Rectal smooth muscle tissue (tissue), 1 donor: Measurements from ENCODE around the gene DKK2.
"Not testable (repeated sequence)": the region's sequence is repeated elsewhere in the genome, so short reads cannot be mapped to it uniquely, and the experiment has no call there.

ENCODE experiments used
- H3K27ac ChIP-seq: one replicate; pipeline ENCODE4 v1.7.0; 2013; ENCODE audit warnings: low read depth, low read length, inconsistent platforms
- H3K27me3 ChIP-seq: one replicate; pipeline ENCODE4 v1.7.0; 2013; ENCODE audit warnings: low read length; ENCODE audit not compliant: control insufficient read depth, insufficient read depth
- H3K36me3 ChIP-seq: one replicate; pipeline ENCODE4 v1.7.0; 2013; ENCODE audit warnings: low read length; ENCODE audit not compliant: control insufficient read depth, insufficient read depth
- H3K4me1 ChIP-seq: one replicate; pipeline ENCODE4 v1.7.0; 2013; ENCODE audit warnings: low read length; ENCODE audit not compliant: control insufficient read depth, insufficient read depth
- H3K4me3 ChIP-seq: one replicate; pipeline ENCODE4 v1.7.0; 2013; ENCODE audit warnings: low read length
- H3K9ac ChIP-seq: one replicate; pipeline ENCODE4 v1.7.0; 2013; ENCODE audit warnings: low read length

DKK2 gene

DNA sequence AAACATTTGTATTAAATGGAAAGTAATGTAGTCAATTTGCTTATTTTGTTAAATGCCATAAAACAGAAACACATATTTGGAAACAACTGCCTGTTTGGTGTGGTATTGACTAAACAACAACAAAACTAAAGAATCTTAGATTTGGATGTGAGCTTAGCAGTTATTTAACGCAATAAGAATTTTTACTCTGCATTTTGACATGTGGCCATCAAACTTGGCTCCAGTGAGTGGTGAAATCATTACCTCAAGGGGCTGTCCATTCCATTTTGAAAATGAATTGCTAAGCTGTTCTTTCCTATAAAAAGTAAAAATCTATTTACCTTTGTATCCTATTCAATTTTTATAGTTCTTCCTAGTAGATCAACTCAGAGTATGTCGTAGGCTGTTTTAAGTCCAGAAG is 84.2 kb downstream of the DKK2 start:
- Histone ChIP-seq H3K4me1 (no peaks in the 10 kb centered on the region), H3K4me3 (no peak overlapping the region), H3K27me3 (no peaks in the 10 kb centered on the region), H3K36me3 (no peaks in the 10 kb centered on the region), H3K9ac (no peak overlapping the region), H3K27ac (no peak overlapping the region)

DNA sequence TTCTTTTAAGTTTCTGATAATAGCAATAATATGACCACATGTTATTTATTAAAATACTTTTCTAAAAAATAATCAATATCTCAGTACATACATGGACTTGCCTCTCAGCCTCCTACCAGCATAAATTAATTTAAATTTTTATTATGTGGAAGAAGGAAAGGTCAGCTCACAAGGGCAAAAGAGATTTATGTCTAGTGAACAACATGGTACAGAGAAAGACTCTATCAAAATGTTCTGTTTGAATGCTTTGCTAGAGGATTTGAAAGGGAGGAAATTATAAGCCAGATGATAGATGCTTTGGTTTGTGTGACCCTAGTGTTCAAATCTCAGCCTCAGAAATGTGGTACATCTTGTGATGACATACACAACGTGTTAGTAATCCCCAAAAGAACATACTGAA is 94.3 kb downstream of the DKK2 start:
- H3K4me3 ChIP-seq: no peak overlapping the region
- no peaks in the 10 kb centered on the region for H3K36me3 ChIP-seq
- no peaks in the 10 kb centered on the region for H3K4me1 ChIP-seq
- H3K27ac ChIP-seq: no peak overlapping the region
- no peaks in the 10 kb centered on the region for H3K27me3 ChIP-seq
- no peak overlapping the region for H3K9ac ChIP-seq

DNA sequence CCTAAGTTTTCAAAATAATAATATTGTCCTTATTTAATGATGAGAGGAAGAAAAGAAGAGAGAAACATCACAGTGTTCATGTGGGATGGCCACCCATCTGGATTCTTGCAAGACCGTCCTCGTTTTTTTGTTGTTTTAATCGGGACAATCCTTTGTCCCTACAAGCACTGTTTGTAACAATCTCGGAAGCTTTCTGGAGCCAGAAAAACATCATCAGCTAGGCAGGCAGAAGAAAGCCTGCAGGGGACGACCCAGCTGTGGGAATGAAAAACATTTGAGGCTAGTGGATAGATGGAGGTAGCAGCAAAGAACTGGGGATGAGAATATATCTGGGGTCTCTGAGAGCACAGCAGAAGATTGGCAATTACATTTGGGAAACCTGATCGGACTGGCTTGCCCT is 105.6 kb downstream of the DKK2 start:
- Histone ChIP-seq H3K27ac (no peak overlapping the region), H3K36me3 (no peaks in the 10 kb centered on the region), H3K9ac (no peak overlapping the region)

DNA sequence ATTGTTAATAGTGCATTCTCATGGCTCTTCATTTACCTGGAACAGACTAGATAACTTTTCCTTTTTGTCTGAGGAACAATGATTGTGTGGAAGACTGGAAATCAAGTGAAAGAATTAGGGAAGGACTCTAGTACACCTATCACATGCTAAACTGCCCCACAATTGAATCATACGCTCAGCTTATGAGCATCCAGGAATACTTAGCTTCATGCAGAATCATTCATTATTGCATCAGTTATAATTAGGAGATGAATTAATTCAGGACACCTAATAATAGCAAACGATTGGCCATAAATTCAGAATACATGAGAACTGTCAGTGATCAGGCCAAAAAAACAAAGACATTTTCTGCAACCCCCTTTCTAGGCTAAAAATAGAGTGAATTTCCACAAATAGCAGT is 106.9 kb downstream of the DKK2 start:
- H3K4me3 ChIP-seq: no peak overlapping the region
- H3K27me3 ChIP-seq: no peaks in the 10 kb centered on the region
- H3K4me1 ChIP-seq: no peaks in the 10 kb centered on the region
- no peak overlapping the region for H3K9ac ChIP-seq
- H3K27ac ChIP-seq: no peak overlapping the region
- H3K36me3 ChIP-seq: no peaks in the 10 kb centered on the region

More for the DNA sequence above, 105.6 kb downstream of the DKK2 start:
- Histone ChIP-seq H3K27me3 (no peaks in the 10 kb centered on the region), H3K4me1 (no peaks in the 10 kb centered on the region), H3K4me3 (no peak overlapping the region)

DNA sequence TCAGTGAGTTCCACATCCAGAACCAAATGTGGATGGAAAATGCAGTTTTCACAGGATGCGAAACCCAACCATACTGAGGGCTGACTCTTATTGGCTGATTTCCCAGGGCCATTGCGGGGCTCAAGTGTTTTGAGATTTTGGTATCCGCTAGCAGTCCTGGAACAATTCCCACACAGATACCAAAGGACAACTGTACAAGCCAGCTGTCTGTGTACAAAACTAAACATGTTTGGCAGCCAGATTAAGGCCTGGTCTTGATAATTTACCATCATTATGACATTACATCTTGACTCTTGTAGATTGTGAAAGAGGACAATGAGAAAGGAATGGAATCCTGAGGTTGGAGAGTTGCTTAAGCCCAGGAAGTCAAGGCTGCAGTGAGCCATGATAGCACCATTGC is 121.9 kb downstream of the DKK2 start:
- Histone ChIP-seq H3K9ac (no peak overlapping the region), H3K27me3 (no peaks in the 10 kb centered on the region), H3K4me3 (no peak overlapping the region), H3K36me3 (no peaks in the 10 kb centered on the region), H3K27ac (no peak overlapping the region), H3K4me1 (no peaks in the 10 kb centered on the region)

DNA sequence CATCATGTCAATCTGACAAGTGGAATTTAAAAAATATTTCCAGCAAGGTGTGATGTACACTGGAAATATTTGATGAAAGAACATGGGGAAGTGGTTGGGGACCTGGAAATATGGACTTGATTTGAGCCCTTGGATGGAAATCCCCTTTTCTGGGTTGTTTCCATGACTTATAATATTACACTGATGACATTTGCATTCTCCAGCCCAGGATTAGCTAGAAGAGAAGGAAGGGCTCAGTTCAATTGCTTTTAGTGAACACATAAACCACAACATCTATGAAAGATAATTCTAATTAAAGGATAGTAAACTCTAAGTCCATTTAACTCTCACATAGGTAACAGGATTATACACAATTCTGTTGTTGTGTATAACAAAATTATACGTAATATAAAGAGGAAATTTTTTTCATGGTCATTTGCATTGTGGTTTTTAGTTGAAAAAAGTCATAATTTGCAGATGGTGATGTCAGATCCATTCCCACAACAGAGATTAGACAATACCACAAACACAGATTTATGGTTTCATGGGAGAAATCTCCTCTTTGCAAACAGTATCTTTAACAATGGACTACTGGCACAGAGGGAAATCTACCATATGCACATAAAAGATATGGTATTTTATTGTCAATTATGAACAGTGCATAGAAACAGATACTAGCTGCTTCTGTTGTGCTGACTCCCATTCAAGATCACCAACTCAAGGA is 126.5 kb downstream of the DKK2 start:
- Histone ChIP-seq H3K27me3 (no peaks in the 10 kb centered on the region), H3K9ac (no peak overlapping the region), H3K4me1 (no peaks in the 10 kb centered on the region), H3K36me3 (no peaks in the 10 kb centered on the region), H3K27ac (no peak overlapping the region), H3K4me3 (no peak overlapping the region)

DNA sequence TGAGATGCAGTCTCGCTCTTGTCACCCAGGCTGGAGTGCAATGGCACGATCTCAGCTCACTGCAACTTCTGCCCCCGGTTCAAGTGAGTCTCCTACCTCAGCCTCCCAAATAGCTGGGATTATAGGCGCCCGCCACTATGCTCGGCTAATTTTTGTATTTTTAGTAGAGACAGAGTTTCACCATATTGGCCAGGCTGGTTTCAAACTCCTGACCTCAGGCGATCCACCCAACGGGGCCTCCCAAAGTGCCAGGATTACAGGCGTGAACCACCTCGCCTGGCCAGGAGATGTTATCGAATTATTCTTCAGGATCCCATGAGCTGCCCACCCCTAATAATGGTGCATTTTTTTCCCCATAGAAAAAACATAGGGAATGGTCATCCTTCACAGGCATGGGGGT is 128.1 kb downstream of the DKK2 start:
- not testable (repeated sequence) for H3K27ac ChIP-seq, H3K36me3 ChIP-seq, H3K4me3 ChIP-seq, H3K9ac ChIP-seq, H3K4me1 ChIP-seq, H3K27me3 ChIP-seq

DNA sequence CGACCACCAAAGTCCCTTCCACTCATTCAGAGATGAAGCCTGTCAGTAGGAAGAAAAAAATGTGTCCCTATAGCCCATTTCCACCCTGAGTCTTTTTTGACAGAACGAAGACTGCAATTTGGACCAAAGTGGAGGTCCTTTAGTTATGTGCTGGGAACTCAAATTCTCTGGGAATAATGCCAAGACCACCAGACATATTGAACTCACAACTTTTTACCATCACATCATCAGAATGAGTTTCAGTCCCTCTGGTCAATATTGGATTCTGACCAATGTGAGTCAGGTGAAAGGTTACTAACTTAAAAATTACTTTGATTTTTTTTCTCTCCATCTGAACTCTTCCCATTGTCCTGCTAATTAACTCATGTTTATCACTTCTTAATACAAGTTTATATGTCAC is 128.9 kb downstream of the DKK2 start:
- H3K4me3 ChIP-seq: no peak overlapping the region
- no peaks in the 10 kb centered on the region for H3K4me1 ChIP-seq
- no peak overlapping the region for H3K9ac ChIP-seq
- H3K27me3 ChIP-seq: no peaks in the 10 kb centered on the region
- no peak overlapping the region for H3K27ac ChIP-seq
- H3K36me3 ChIP-seq: no peaks in the 10 kb centered on the region

DNA sequence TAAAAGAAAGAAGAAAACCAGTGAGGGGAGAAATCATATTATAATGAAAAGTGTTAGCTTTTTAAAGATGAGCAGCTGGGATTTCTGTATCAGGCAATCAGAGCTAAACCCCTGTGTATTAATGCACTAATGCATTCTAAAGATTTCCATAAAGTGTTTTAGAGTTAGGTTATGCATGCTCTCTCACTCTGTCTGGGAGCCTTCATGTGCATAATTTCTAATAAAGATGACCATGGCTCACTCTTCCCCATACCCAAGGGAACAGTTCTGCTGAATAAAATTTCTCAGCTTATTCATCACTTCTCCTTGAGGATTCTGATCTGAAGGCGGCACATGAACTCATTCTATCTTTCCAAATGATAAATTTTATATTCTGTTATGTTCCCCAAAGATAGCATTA is 129.4 kb downstream of the DKK2 start:
- no peak overlapping the region for H3K4me3 ChIP-seq
- H3K9ac ChIP-seq: no peak overlapping the region
- H3K36me3 ChIP-seq: no peaks in the 10 kb centered on the region
- H3K27me3 ChIP-seq: no peaks in the 10 kb centered on the region
- no peaks in the 10 kb centered on the region for H3K4me1 ChIP-seq
- H3K27ac ChIP-seq: no peak overlapping the region

DNA sequence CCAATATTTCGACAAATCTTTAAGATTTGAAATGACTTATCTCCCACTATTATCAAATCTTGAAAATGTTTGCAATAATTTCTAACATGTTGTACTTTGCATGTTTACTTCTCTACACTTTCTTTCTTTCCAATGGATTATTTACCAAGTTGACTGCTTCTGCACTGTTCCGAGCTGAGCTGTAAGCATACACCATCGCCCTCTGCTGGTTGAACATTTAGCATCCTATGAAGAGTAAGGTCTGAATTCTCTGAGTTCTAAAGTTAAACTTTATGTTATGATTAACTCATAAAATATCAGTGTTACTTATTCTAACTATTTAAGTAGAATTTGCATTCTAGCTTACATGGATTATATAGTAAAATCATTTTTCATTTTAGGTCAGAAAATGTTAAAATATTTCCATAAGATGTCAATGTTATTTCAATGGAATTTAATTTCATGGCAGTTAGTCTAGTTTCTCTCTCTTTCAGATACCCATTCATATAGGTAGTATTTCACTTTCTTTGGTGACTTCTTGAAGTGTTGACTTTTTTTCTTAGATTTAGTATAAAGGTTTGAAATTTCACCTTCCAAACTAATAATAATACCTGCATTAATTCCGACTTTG is 137.4 kb downstream of the DKK2 start:
- H3K36me3 ChIP-seq: no peaks in the 10 kb centered on the region
- no peak overlapping the region for H3K9ac ChIP-seq
- H3K4me3 ChIP-seq: no peak overlapping the region
- no peaks in the 10 kb centered on the region for H3K27me3 ChIP-seq
- no peak overlapping the region for H3K27ac ChIP-seq
- H3K4me1 ChIP-seq: no peaks in the 10 kb centered on the region

DNA sequence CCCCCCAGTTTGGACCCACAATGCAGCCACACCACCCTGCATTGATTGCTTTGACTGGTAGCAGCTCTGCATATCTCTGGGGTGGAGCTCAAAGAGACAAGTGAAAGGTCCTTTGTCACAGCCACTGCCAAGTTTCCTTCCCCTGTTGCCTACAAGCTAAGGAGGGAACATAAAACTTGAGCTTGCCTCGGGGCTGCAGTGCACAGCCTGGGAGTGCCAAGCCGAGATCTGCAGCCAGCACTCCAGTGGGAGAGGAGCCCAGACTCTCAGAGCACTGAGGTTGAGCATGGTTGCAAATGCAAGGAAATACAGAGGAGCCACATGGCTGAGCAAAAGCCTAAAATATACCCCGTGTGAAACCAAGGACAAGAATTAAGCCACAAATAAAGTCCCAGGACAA is 142.2 kb downstream of the DKK2 start:
- Histone ChIP-seq H3K9ac (no peak overlapping the region), H3K27me3 (no peaks in the 10 kb centered on the region), H3K27ac (no peak overlapping the region), H3K4me3 (no peak overlapping the region), H3K36me3 (no peaks in the 10 kb centered on the region), H3K4me1 (no peaks in the 10 kb centered on the region)

DNA sequence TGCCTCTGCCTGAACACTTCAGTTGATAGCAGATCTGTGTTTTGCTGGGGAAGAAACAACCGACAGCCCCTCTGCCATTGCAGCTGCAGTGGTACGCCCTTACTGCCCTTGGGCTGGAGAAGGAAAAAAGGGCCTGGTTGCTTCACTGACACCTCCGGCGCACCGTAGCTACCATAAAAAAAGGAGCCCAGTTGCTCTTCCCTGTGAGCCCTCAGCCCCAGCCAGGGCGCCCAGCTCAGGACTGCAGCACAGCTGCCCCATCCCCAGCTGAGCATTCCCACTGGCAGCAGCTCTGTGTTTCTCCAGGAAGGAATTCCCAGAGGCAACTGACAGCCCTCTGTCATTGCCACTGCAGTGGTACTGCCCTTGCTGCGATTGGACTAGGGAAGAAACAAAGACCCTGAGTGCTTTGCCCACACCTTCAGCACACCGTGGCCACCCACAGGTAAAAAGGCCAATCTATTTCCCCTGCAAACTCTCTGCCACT is 142.7 kb downstream of the DKK2 start:
- Histone ChIP-seq H3K27me3 (no peaks in the 10 kb centered on the region), H3K9ac (no peak overlapping the region), H3K4me3 (no peak overlapping the region), H3K36me3 (no peaks in the 10 kb centered on the region), H3K27ac (no peak overlapping the region), H3K4me1 (no peaks in the 10 kb centered on the region)

DNA sequence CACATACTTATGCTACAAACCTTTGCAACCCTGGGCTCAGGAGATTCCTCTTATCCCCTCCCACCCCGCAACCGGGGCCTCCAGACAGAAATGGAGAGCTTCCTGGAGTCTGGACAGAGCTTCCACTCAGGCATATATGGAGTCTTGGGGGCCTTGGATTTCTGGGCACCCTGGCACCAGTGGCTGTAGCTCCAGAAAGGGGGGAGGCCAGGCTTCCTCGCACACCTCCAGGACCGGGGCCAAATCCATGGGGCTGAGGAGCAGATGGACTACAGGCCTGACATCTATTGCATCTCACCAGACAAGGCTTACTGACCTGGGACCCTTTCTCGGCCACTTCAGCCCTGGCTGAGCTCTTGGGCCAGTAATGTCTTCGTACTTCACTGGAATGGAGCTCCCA is 143.3 kb downstream of the DKK2 start:
- Histone ChIP-seq H3K27me3 (no peaks in the 10 kb centered on the region), H3K27ac (no peak overlapping the region), H3K4me3 (no peak overlapping the region), H3K9ac (no peak overlapping the region), H3K36me3 (no peaks in the 10 kb centered on the region), H3K4me1 (no peaks in the 10 kb centered on the region)
